HG03196 (cell line): Measurements from ENCODE around the gene SPANXN4.

ENCODE experiments used
- ATAC-seq: cut with Tn5 transposase; IDR thresholded peaks from one replicate; pipeline ENCODE4 v1.9.1; 2021; ENCODE audit not compliant: unreplicated experiment

SPANXN4 gene, protein sequence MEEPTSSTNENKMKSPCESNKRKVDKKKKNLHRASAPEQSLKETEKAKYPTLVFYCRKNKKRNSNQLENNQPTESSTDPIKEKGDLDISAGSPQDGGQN

DNA sequence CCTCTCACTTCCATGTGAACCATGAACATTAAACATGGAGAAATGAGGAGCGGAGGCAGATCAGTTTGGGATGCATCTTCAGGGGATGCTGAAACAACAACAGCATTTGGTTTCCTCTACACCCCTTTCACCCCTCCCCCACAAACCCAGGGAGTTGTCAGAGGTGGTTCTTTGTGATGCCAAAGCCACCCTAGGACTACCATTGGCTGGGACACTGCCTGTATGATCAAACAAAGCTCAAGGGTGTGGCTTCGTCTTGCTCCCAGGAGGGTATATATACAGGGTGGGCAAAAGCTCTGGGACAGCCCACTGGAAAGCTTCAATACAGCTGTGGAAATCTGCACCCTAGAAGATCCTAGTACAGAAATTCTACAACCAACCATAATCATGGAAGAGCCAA lies at the start of gene SPANXN4:
Gene SPANXN4, plus strand, starts transcription at position 301 of the 400 bp plus-strand sequence. Its CDS starts 87 bp downstream, at position 388.
- no peak for ATAC-seq

DNA sequence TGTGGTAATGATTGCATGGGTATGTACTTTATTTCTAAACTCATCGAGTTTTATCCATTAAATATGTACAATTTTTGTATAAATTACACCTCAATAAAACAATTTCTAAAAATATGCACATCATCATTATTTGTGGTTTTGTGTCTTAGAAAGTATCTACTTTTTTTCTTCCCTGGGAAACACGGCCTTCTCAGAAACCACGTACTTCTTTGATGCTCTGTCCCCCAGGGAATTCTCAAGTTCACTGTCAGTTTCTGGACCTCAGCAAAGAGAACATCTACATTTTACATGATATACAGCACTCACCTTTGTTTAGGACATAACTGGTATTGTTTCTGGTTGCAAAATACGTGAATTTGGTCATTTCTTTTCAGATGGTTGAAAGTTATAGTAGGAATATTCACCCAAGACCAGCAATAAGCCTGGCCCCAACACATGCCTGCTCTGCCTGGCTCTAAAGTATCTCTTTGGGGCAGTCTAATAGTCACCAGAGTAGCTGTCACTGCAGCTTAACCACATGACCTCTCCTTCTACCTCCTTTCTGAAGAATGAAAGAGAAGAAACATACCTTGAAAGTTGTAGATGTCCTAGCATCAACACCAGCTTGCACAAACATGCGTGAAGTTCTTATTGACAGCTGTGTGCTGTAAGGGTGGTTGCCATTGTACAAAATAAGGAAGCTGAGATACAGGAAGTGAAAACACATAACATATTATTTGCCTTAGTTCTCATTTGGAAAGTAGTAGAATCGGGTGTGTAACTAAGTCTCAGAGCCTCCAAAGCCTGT lies 48.4 kb upstream of the SPANXN4 start:
- ATAC-seq: peak; percentile 92

DNA sequence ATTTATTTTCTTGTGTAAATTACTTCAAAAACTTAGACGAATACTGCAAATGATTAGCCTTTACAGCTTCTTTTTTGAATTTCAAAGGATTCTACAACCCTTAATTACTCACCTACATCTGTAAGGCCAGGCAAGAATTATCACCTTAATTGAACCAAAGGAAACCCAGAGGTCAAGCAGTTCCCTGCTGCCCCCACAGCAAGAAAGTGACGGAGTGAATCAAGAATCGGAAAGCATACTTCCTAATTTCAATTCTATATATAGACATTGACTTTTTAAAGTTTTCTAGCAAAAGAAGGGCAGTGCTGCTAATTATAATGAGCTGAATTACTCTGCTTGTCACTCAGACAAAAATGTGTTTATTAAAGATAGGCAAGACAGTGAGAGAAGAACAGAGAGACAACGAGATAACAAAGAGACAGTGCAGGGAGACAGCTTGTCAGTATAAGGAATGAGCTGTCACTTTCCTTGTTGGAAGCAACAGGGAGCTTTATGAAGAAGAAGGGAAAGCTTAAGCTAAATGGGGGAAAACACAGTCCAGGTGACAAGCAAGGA lies 47.5 kb upstream of the SPANXN4 start:
- no peak for ATAC-seq

DNA sequence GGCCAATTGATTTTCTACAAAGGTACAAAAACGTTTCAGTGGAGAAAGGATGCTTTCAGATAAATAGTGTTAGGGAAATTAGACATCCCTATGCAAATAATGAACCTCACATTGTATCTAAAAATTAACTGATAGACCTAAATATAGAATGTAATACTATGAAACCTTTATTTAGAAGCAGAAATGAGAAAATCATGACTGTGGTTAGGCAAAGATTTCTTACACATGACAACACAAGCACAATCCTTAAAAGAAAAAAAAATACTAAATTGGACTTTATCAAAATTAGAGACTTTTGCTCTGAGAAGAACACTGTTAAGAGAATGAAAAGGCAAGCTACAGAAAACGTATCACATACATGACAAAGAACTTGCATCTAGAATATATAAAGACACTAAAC lies 43.0 kb upstream of the SPANXN4 start:
- no peak for ATAC-seq

DNA sequence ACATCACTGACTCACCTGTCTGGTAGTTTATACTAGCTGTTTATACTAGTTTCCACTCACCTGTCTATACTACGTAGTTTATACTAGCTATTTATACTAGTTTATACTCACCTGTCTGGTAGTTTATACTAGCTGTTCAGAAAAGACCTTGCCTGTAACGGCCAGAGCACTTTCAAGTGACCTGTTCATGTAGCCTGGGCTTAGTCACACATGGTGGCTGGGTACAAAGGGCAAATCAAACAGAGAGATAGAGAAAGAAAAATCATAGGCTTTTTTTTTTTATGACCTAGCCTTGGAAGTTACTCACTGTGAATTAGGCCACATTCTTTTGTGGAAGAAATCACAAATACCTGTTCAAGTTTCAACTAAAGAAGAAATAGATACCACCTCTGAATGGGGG lies 30.7 kb upstream of the SPANXN4 start:
- no peak for ATAC-seq

DNA sequence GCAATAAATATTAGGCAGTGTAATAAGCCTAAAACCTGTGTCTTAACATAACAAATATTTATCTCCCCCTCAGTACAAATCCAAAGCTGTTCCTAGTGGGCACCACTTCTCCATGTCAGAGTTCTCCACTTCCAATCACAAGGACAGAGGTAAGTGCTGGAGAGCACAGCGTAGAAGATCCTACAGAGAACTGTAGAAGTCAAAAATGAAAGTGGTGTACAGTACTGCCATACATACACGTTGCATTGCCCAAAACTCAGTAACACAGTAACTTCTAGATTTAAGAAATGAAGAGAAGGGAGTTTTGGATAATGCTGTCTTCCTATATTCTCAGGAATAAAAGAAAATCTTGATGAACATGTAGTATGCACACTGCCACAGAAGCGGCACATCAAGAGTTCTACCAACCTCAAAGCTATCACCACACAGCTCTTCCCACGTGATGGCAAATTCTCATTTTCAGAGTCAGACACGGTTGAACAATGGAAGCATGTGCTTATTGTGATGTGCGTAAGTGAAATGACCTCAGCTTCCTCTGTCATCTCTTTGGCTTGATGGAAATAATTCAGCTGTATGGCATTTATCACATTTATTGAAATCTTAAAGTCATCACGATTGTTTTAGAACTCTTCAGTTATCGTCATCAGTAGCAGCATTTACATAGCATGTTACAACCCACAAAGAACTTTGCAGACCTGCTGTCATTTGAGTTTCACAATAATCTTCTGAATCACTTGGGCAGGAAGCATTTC lies 27.1 kb upstream of the SPANXN4 start:
- ATAC-seq: no peak

DNA sequence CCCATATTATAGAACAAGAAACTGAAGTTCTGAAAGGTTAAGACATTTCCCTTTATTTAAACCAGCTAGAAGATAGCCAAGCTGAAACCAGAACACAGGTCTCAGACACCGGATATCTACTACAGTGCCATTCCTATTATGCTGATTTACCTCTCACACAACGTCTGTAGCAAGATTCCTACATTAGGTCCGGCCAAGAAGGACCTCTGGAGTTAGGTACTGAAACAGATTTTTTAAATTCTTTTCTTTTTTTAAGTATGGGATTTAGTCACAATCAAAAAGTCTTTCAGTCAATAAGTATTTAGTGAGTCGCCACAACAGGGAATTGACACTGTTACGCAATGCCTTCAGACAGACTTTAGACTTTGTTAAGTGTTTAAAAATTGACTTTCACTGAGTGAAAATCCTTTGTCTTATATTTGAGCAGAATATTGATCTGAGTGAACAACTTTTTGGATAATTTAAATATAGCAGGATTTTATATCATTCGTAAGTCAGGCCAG lies 26.5 kb upstream of the SPANXN4 start:
- ATAC-seq: no peak

DNA sequence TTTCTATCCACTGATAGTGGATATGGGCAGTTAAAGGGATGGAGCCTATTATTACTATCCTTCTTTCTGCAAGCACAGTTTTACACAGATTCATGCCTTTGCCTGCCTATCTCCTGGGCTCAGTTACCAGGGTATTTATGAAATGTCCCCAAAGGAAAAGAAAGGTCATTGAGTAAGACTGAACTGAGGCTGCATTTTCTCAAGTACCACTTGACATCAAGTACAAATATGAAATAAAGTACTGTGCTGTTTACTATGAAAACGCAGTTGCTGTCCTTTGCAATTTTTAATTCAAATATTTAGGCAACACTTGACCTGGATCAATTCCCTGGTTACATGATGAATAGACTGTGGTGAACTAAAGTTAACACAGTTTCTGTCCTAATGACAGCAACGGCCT lies 23.5 kb upstream of the SPANXN4 start:
- ATAC-seq: no peak

DNA sequence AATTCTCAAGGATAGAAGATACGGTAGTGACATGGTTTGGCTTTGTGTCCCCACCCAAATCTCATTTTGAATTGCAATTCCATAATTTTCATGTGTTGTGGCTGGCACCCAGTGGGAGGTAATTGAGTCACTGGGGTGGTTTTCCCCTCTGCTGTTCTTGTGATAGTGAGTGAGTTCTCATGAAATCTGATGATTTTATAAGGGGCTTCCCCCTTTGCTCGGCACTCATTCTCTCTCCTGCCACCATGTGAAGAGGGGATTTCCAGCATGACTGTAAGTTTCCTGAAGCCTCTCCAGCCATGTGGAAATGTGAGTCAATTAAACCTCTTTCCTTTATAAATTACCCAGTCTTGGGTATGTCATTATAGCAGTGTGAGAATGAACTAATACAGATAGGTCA lies 8.5 kb upstream of the SPANXN4 start:
- no peak for ATAC-seq

DNA sequence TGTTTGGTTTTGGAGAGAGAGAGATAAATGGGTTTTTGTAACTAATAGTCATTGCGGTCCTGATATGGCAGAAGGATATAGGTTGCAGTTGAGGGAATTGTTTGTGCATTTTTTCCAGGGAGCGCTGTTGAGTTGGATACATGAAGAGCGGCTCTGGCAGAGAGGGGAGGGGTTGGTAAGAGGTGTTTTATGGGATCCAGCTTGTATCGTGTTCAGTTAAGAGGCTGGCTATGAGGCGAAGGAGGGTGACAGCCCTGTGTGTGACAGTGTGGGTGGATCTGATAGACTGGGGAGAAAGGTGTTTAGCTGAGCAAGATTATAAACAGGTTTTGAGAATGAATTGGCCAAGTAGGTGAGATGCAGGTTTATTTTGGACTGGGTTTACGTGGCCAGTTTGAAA lies 1.5 kb downstream of the SPANXN4 start:
- ATAC-seq: no peak

DNA sequence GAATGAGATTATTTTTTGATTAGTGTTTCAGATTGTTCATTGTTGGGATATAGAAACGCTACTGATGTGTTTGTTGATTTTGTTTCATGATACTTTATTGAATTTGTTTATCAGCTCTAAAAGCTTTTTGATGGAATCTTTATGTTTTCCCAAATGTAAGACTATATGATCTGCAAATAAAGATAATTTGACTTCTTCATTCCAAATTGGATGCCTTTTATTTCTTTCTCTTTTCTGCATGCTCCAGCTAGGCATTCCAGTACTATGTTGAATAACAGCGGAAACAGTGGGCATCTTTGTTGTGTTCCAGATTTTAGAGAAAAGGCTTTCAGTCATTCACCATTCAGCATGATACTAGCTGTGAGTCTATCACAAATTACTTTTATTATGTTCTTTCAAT lies 21.8 kb downstream of the SPANXN4 start:
- ATAC-seq: no peak

DNA sequence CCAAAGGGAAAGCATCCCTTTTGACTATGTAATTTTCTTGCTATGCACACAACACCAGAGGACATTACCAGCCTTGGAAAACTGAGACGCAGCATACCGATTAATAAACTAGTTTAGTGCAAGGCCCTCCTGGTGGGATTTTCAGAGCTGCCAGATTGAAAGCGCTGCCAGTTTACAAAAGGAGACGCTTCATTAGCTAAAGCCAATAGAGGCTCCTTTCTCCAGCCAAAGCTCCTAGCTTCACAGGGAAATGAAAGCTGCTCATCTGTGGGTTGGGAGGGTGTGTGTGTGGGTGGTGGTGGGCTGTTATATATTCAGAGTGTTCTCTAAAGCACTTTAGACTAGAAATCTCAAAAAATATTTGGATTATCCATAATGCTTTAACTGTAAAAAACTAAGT lies 32.4 kb downstream of the SPANXN4 start:
- no peak for ATAC-seq

DNA sequence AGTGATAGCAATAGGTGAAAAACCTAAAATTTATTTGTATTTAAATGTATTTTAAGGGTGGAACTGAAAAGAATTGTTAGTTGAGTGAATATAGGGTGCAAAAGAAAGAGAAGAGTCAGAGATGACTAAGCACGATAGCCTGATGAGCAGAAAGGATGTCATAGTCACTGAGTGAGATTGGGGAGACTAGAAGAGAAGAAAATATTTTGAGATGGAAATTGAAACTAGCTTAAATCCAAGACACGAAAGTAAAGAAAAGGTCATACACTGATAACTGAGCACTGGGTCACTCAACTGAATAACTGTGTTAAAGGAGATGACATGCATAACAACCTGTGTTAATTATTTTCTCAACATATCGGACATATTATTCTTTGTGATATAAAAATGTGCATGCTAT lies 55.5 kb downstream of the SPANXN4 start:
- ATAC-seq: no peak

DNA sequence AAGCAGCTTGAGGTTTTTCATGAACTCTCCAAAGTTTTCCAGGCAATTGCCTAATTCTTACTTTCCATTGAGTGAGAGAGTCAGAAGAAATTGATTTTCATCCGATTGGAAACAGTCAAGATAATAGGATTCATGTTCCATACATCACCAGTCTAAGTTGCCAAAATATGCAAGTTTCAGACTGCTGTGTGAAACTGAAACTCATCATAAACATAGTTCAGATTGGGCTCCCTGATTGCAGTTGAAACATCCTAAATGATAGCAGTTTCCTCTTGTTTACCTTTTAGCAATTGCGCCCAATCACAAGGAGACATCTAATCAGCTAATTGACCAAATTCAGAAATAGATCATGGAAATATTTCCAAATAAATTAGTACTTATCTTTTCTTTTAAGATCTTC lies 56.8 kb downstream of the SPANXN4 start:
- ATAC-seq: no peak
